SK-N-SH (cell line): ENCODE measurements around the gene RAD54L2. TPM values are rescaled to one million over a fixed set of nuclear protein-coding genes. Genes with fewer than 3 reads are reported as not detected.

Experiments
- CTCF ChIA-PET: fragments of 300-600, 350-600 bp; formaldehyde crosslinking; extraction: SDS; loops from one replicate; lab custom pipeline; 2021; lab: Yijun Ruan, JAX
- POLR2A ChIA-PET: fragments of 350-600 bp; sonication (Branson Sonifier 250); formaldehyde crosslinking; extraction: SDS; loops from one replicate; lab custom pipeline; 2020; ENCODE audit warnings: antibody characterized with exemption, inconsistent platforms; lab: Yijun Ruan, JAX
- DNase-seq: peaks from one replicate; pipeline ENCODE4 v3.0.0; 2012
- H2AFZ ChIP-seq: fragments of 200-600 bp; sonication (generic); 2 replicates; pipeline ENCODE4 v1.8.1; 2016; ENCODE audit warnings: antibody characterized with exemption, mild to moderate bottlenecking, low read depth
- H3F3A ChIP-seq: fragments of 200-600 bp; sonication (generic); replicated peaks from 2 replicates; pipeline ENCODE3; 2016; ENCODE audit warnings: antibody characterized with exemption, mild to moderate bottlenecking; ENCODE audit not compliant: insufficient read depth
- H3K27ac ChIP-seq, 2 experiments: fragments of 200-500 bp in 1 of 2; fragments of 200-600 bp in 1 of 2; sonication (Bioruptor generic) in 1 of 2; sonication (generic), shearing (Covaris generic) in 1 of 2; 2 replicates each; pipeline versions ENCODE4 v1.5.1 to v1.6.1; 2014 to 2016; ENCODE audit warnings: low read depth in 2 of 2, inconsistent platforms in 1 of 2, low read length in 1 of 2, mild to moderate bottlenecking in 1 of 2, mixed read lengths in 1 of 2
- H3K27me3 ChIP-seq: fragments of 200-600 bp; sonication (generic), shearing (Covaris generic); 2 replicates; pipeline ENCODE4 v1.6.1; 2016; ENCODE audit warnings: mixed run types; ENCODE audit not compliant: insufficient read depth
- H3K36me3 ChIP-seq, 2 experiments: fragments of 200-500 bp in 1 of 2; fragments of 200-600 bp in 1 of 2; sonication (Bioruptor generic) in 1 of 2; sonication (generic) in 1 of 2; replicated peaks in 1 of 2; 2 replicates each; pipeline versions ENCODE3 to v1.5.1; 2014 to 2016; ENCODE audit warnings: low read length in 1 of 2, mild to moderate bottlenecking in 1 of 2; ENCODE audit not compliant: insufficient read depth in 2 of 2, control insufficient read depth in 1 of 2
- H3K4me1 ChIP-seq, 2 experiments: fragments of 200-500 bp in 1 of 2; fragments of 200-600 bp in 1 of 2; sonication (Bioruptor generic) in 1 of 2; sonication (generic), shearing (Covaris generic) in 1 of 2; 2 replicates each; pipeline versions ENCODE4 v1.5.1 to v1.6.1; 2014 to 2016; ENCODE audit warnings: low read depth in 1 of 2, low read length in 1 of 2, mixed run types in 1 of 2; ENCODE audit not compliant: insufficient read depth in 2 of 2, control insufficient read depth in 1 of 2
- H3K4me2 ChIP-seq: fragments of 200-600 bp; sonication (generic), shearing (Covaris generic); 2 replicates; pipeline ENCODE4 v1.6.1; 2017; ENCODE audit warnings: mixed run types
- H3K4me3 ChIP-seq, 2 experiments: fragments of 200-500 bp in 1 of 2; fragments of 200-600 bp in 1 of 2; sonication (Bioruptor generic) in 1 of 2; sonication (generic), shearing (Covaris generic) in 1 of 2; 2 replicates each; pipeline versions ENCODE4 v1.5.1 to v1.8.1; 2014 to 2016; ENCODE audit warnings: low read depth in 2 of 2, inconsistent platforms in 1 of 2, low read length in 1 of 2, mild to moderate bottlenecking in 1 of 2, mixed read lengths in 1 of 2, moderate library complexity in 1 of 2
- H3K79me2 ChIP-seq: fragments of 200-600 bp; sonication (generic); 2 replicates; pipeline ENCODE4 v1.8.1; 2017; ENCODE audit warnings: mild to moderate bottlenecking; ENCODE audit not compliant: insufficient read depth
- H3K9ac ChIP-seq: fragments of 200-600 bp; sonication (generic); 2 replicates; pipeline ENCODE4 v1.6.1; 2017; ENCODE audit warnings: mixed run types
- H3K9me2 ChIP-seq: fragments of 200-600 bp; sonication (generic); 2 replicates; pipeline ENCODE4 v1.6.1; 2017; ENCODE audit warnings: mixed run types
- H3K9me3 ChIP-seq: fragments of 200-600 bp; sonication (generic); 2 replicates; pipeline ENCODE4 v1.6.1; 2017; ENCODE audit warnings: mixed run types, mild to moderate bottlenecking, moderate library complexity
- H4K20me1 ChIP-seq: fragments of 200-600 bp; sonication (generic); 2 replicates; pipeline ENCODE4 v1.6.1; 2017; ENCODE audit warnings: mild to moderate bottlenecking, mixed run types; ENCODE audit not compliant: insufficient read depth
- CHD2 ChIP-seq: fragments of 150-350 bp; IDR thresholded peaks from 2 replicates; pipeline ENCODE4 v1.6.1; 2018; ENCODE audit warnings: low read length; ENCODE audit not compliant: partially characterized antibody
- ELF1 ChIP-seq: IDR thresholded peaks from 2 replicates; pipeline ENCODE4 v1.4.0; 2012
- EP300 ChIP-seq, 2 experiments: IDR thresholded peaks; 2 replicates each; pipeline versions ENCODE4 v1.4.0 to v1.6.1; 2012; ENCODE audit warnings: borderline replicate concordance in 1 of 2, low read depth in 1 of 2, low read length in 1 of 2
- EZH2phosphoT487 ChIP-seq: fragments of 200-600 bp; sonication (generic); IDR thresholded peaks from 2 replicates; pipeline ENCODE4 v1.6.1; 2017; ENCODE audit warnings: low read depth, mixed run types, mild to moderate bottlenecking, antibody characterized with exemption, moderate library complexity, borderline replicate concordance
- FOSL2 ChIP-seq: IDR thresholded peaks from 2 replicates; pipeline ENCODE4 v1.4.0; 2012; ENCODE audit warnings: low read depth, mild to moderate bottlenecking, moderate library complexity, borderline replicate concordance
- FOXJ3 ChIP-seq: sonication (generic); formaldehyde crosslinking; IDR thresholded peaks from 2 replicates; pipeline ENCODE4 v1.5.1; 2020; ENCODE audit warnings: mild to moderate bottlenecking, missing genetic modification reagents
- FOXM1 ChIP-seq: IDR thresholded peaks from 2 replicates; pipeline ENCODE4 v1.4.0; 2012; ENCODE audit warnings: low read depth, mild to moderate bottlenecking
- GABPA ChIP-seq: IDR thresholded peaks from 2 replicates; pipeline ENCODE4 v1.4.0; 2012; ENCODE audit warnings: low read depth, mild to moderate bottlenecking
- IRF3 ChIP-seq: fragments of 150-350 bp; IDR thresholded peaks from 2 replicates; pipeline ENCODE4 v1.6.1; 2016; ENCODE audit warnings: mild to moderate bottlenecking, low read depth, low read length
- JUND ChIP-seq: IDR thresholded peaks from 2 replicates; pipeline ENCODE4 v1.4.0; 2012
- MXI1 ChIP-seq: IDR thresholded peaks from 2 replicates; pipeline ENCODE4 v1.6.1; 2012; ENCODE audit warnings: mild to moderate bottlenecking, low read depth, low read length, improper control_type of control experiment
- POLR2AphosphoS5 ChIP-seq: IDR thresholded peaks from 2 replicates; pipeline ENCODE4 v1.6.1; 2012; ENCODE audit warnings: low read depth, low read length
- RFX5 ChIP-seq: IDR thresholded peaks from 2 replicates; pipeline ENCODE4 v1.6.1; 2012; ENCODE audit warnings: mild to moderate bottlenecking, improper control_type of control experiment, low read length
- SIN3A ChIP-seq: IDR thresholded peaks from 2 replicates; pipeline ENCODE4 v1.6.1; 2012; ENCODE audit warnings: low read depth, mild to moderate bottlenecking, low read length, moderate library complexity, borderline replicate concordance
- SMC3 ChIP-seq: IDR thresholded peaks from 2 replicates; pipeline ENCODE4 v1.6.1; 2012; ENCODE audit warnings: low read depth, low read length, improper control_type of control experiment
- TAF1 ChIP-seq: IDR thresholded peaks from 2 replicates; pipeline ENCODE4 v1.6.1; 2012; ENCODE audit warnings: low read depth, mild to moderate bottlenecking, low read length, moderate library complexity, borderline replicate concordance
- ZBTB33 ChIP-seq: IDR thresholded peaks from 2 replicates; pipeline ENCODE4 v1.4.0; 2012; ENCODE audit warnings: low read depth, borderline replicate concordance
- WGBS: methylation state at CpG from one replicate; pipeline ENCODE4 v1.1.6; 2017; ENCODE audit warnings: low lambda C conversion rate; 5-methylcytosine and 5-hydroxymethylcytosine counted together
- polyA plus RNA-seq, 3 experiments: library from polyadenylated mRNA; depleted of rRNA; stranded (reverse); fragments of >200 nt; gene quantifications; 2 replicates each; pipeline ENCODE4 v1.2.3, GENCODE V29; 2012
- TF ChIP-seq, protein P1 (sequence below): IDR thresholded peaks from 2 replicates; pipeline ENCODE4 v1.4.0; 2012; ENCODE audit warnings: low read depth
- TF ChIP-seq, protein P2 (sequence below): IDR thresholded peaks from 2 replicates; pipeline ENCODE4; 2012

The RAD54L2 gene
- polyA plus RNA-seq, 1 of the 3 experiments (the other 2 are of a cell fraction), result 3.6 TPM

DNA sequence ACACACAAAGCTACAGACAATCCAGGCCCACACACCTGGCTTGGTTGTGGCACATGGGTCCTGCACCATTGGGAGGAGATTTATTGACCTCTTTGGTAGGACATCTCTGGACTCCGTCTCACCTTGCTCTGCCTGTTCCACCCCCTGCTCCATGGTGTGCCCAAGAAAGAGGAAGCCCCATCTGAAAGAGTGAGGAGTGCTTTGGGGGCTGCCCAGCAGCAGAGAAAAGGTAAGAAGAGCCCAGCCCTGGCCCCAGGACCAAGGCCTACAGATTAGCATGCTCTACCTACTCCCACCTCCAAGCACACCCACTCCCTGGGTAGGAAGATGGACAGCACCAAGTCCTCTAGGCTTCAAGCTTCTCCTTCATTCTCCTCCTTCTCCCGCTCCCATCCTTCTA is 35.5 kb upstream of the RAD54L2 start:
- Histone ChIP-seq H3K4me2 (no peak overlapping the region), H3K27me3 (no peaks in the 10 kb centered on the region), H4K20me1 (peaks cover 9% of the 10 kb centered on the region; the same call in 1 of the 2 replicates), H3F3A (peaks cover 15% of the 10 kb centered on the region), H3K4me1 (peaks cover 0 to 4% of the 10 kb centered on the region in 2 experiments; a peak in 2 of 4 replicates), H3K4me3 (no peak overlapping the region), H3K27ac (no peak overlapping the region)
- 93% methylated on average over 2 of the region's 2 CpGs for WGBS
- TF ChIP-seq MXI1, result no peak
- TF ChIP-seq ELF1, result no peak
- TF ChIP-seq FOXM1, result no peak
- no peak for TF ChIP-seq POLR2AphosphoS5
- no peak for TF ChIP-seq RFX5
- no peak for TF ChIP-seq TAF1
- no peak for TF ChIP-seq FOSL2
- no peak for TF ChIP-seq SMC3
- TF ChIP-seq, all 33 proteins: peak for 0
- Histone ChIP-seq H3K9me3 (no peaks in the 10 kb centered on the region), H3K9me2 (no peaks in the 10 kb centered on the region), H3K36me3 (no peaks in the 10 kb centered on the region), H3K9ac (no peak overlapping the region), H3K79me2 (peaks cover 12% of the 10 kb centered on the region), H2AFZ (no peak overlapping the region)
- no peak for DNase-seq
- ChIA-PET POLR2A (no interaction called here), CTCF (interaction anchor here (0.7 to 7.1 kb wide), 14 partner anchors 9 to 204 kb away, joined by 3 to 209 read pairs (median 6); partner anchors contain the start of genes GRM2 and TEX264)

DNA sequence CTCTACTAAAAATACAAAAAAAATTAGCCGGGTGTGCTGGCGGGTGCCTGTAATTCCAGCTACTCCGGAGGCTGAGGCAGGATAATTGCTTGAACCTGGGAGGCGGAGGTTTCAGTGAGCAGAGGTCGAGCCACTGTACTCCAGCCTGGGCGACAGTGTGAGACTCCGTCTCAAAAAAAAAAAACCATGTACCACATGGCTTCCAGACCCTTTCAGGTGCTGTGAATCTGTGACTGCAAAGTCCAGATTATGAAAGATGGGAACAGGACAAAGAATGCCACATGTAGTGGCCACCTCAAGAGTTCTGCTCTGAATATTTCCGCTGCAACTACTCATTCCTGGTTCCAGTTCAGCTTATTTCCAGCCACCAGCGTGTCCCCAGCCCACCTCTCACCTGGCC is 30.3 kb upstream of the RAD54L2 start:
- 77% methylated on average over 9 of the region's 9 CpGs for WGBS
- TF ChIP-seq, protein P1, sequence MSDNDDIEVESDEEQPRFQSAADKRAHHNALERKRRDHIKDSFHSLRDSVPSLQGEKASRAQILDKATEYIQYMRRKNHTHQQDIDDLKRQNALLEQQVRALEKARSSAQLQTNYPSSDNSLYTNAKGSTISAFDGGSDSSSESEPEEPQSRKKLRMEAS, result no peak
- TF ChIP-seq SIN3A (no peak), FOXJ3 (CRISPR knock-in tag) (no peak), CHD2 (no peak), SMC3 (no peak), TAF1 (no peak), POLR2AphosphoS5 (no peak), FOXM1 (no peak), IRF3 (no peak), JUND (no peak), EZH2phosphoT487 (no peak), ZBTB33 (no peak), GABPA (no peak), MXI1 (no peak), EP300 (IDR thresholded peaks at IDR 0.05; ENCODE audit: borderline replicate concordance in 1 of 2, low read depth in 1 of 2, low read length in 1 of 2) (no peak)
- TF ChIP-seq, protein P2, sequence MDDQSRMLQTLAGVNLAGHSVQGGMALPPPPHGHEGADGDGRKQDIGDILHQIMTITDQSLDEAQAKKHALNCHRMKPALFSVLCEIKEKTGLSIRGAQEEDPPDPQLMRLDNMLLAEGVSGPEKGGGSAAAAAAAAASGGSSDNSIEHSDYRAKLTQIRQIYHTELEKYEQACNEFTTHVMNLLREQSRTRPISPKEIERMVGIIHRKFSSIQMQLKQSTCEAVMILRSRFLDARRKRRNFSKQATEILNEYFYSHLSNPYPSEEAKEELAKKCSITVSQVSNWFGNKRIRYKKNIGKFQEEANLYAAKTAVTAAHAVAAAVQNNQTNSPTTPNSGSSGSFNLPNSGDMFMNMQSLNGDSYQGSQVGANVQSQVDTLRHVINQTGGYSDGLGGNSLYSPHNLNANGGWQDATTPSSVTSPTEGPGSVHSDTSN, result no peak
- ChIA-PET CTCF (interaction anchor here (1.0 to 2.3 kb wide), 3 partner anchors 8 to 174 kb away, joined by 3 to 9 read pairs (median 3); partner anchors contain the start of gene DCAF1), POLR2A (no interaction called here)
- DNase-seq, result no peak
- Histone ChIP-seq H3K79me2 (no peaks in the 10 kb centered on the region), H3K9me2 (no peaks in the 10 kb centered on the region), H4K20me1 (no peaks in the 10 kb centered on the region), H3K4me3 (no peak overlapping the region), H3K27ac (no peak overlapping the region), H3K27me3 (no peaks in the 10 kb centered on the region), H3K4me1 (no peaks in the 10 kb centered on the region), H3K36me3 (no peaks in the 10 kb centered on the region), H3F3A (no peaks in the 10 kb centered on the region), H3K9me3 (no peaks in the 10 kb centered on the region), H2AFZ (no peak overlapping the region), H3K4me2 (no peak overlapping the region), H3K9ac (no peak overlapping the region)
